MM.1S (cell line): ENCODE data around the gene STAT1.

Experiments used
- DNase-seq: peaks from one replicate; pipeline ENCODE4 v3.0.0-alpha.2; 2015
- H2AFZ ChIP-seq: fragments of 300-600 bp; sonication (generic); 2 replicates; pipeline ENCODE4 v1.6.0; 2016; ENCODE audit warnings: antibody characterized with exemption, low read length
- H3F3A ChIP-seq: fragments of 300-600 bp; sonication (generic); 2 replicates; pipeline ENCODE4 v1.6.1; 2016; ENCODE audit warnings: mild to moderate bottlenecking, antibody characterized with exemption, low read length, moderate library complexity, mixed read lengths; ENCODE audit not compliant: insufficient read depth
- H3K27ac ChIP-seq: fragments of 300-600 bp; sonication (generic); 2 replicates; pipeline ENCODE4 v1.5.1; 2016; ENCODE audit warnings: mild to moderate bottlenecking, low read length
- H3K27me3 ChIP-seq: fragments of 300-600 bp; sonication (generic); replicated peaks from 2 replicates; pipeline ENCODE4 v1.6.0; 2016; ENCODE audit warnings: low read length; ENCODE audit not compliant: insufficient read depth
- H3K36me3 ChIP-seq: fragments of 300-600 bp; sonication (generic); replicated peaks from 2 replicates; pipeline ENCODE4 v1.6.1; 2016; ENCODE audit warnings: mild to moderate bottlenecking, low read length, mixed read lengths; ENCODE audit not compliant: insufficient read depth
- H3K4me1 ChIP-seq: fragments of 300-600 bp; sonication (generic); 2 replicates; pipeline ENCODE4 v1.6.1; 2016; ENCODE audit warnings: low read length, mixed read lengths
- H3K4me2 ChIP-seq: fragments of 300-600 bp; sonication (generic); 2 replicates; pipeline ENCODE4 v1.6.0; 2016; ENCODE audit warnings: low read depth, low read length
- H3K4me3 ChIP-seq: fragments of 300-600 bp; sonication (generic); 2 replicates; pipeline ENCODE4 v1.5.1; 2016; ENCODE audit warnings: low read length, mixed read lengths
- H3K79me2 ChIP-seq: fragments of 300-600 bp; sonication (generic); 2 replicates; pipeline ENCODE4 v1.6.1; 2016; ENCODE audit warnings: mixed run types, low read length, mixed read lengths
- H3K9ac ChIP-seq: fragments of 300-600 bp; sonication (generic); 2 replicates; pipeline ENCODE4 v1.6.1; 2016; ENCODE audit warnings: low read length, mixed read lengths
- H3K9me2 ChIP-seq: fragments of 300-600 bp; sonication (generic); replicated peaks from 2 replicates; pipeline ENCODE4 v1.6.1; 2016; ENCODE audit warnings: mild to moderate bottlenecking, low read length, mixed read lengths; ENCODE audit not compliant: insufficient read depth
- H3K9me3 ChIP-seq: fragments of 300-600 bp; sonication (generic); replicated peaks from 2 replicates; pipeline ENCODE4 v1.6.1; 2016; ENCODE audit warnings: mild to moderate bottlenecking, low read length, mixed read lengths; ENCODE audit not compliant: insufficient read depth
- H4K20me1 ChIP-seq: fragments of 300-600 bp; sonication (generic); 2 replicates; pipeline ENCODE4 v1.6.1; 2016; ENCODE audit warnings: mild to moderate bottlenecking, low read length, moderate library complexity, mixed read lengths; ENCODE audit not compliant: insufficient read depth
- CTCF ChIP-seq: fragments of 300-600 bp; sonication (generic); IDR thresholded peaks from 2 replicates; pipeline ENCODE4 v1.5.1; 2016; ENCODE audit warnings: antibody characterized with exemption, low read length, mixed read lengths
- EZH2 ChIP-seq: fragments of 300-600 bp; sonication (generic); optimal IDR thresholded peaks from 2 replicates; pipeline ENCODE3; 2017; ENCODE audit warnings: low read depth, mild to moderate bottlenecking, antibody characterized with exemption, low read length, mixed read lengths
- EZH2phosphoT487 ChIP-seq: fragments of 300-600 bp; sonication (generic); IDR thresholded peaks from 2 replicates; pipeline ENCODE4 v1.6.1; 2018; ENCODE audit warnings: antibody characterized with exemption, low read length

The STAT1 gene

GRCh38 chr2:191051825-191052778 is 38.1 kb upstream of the STAT1 start:
- DNase-seq = peak; percentile 57
- Histone ChIP-seq H2AFZ (peak overlapping the region; percentile 80), H3K4me2 (peak overlapping the region; percentile 56), H3K36me3 (no peaks in the 10 kb centered on the region), H3K9ac (peak overlapping the region; percentile 14; the same call in 1 of the 2 replicates), H3K27me3 (no peaks in the 10 kb centered on the region), H3F3A (no peaks in the 10 kb centered on the region), H3K79me2 (no peaks in the 10 kb centered on the region), H3K4me3 (peak overlapping the region; percentile 37), H3K9me3 (no peaks in the 10 kb centered on the region), H3K27ac (no peak overlapping the region), H4K20me1 (no peaks in the 10 kb centered on the region), H3K9me2 (no peaks in the 10 kb centered on the region), H3K4me1 (peaks cover 12% of the 10 kb centered on the region)
- no peak for TF ChIP-seq EZH2phosphoT487
- TF ChIP-seq CTCF = peak; percentile 69

- H3F3A ChIP-seq = no peaks in the 10 kb centered on the region
- TF ChIP-seq EZH2phosphoT487 (no peak), CTCF (no peak), EZH2 (no peak)
- no peaks in the 10 kb centered on the region for H3K9me2 ChIP-seq
- H2AFZ ChIP-seq = no peak overlapping the region
- no peak overlapping the region for H3K4me2 ChIP-seq
- no peaks in the 10 kb centered on the region for H3K9me3 ChIP-seq
- H3K79me2 ChIP-seq = no peaks in the 10 kb centered on the region
- H4K20me1 ChIP-seq = no peaks in the 10 kb centered on the region
- peaks cover 12% of the 10 kb centered on the region for H3K4me1 ChIP-seq
- no peak for DNase-seq
- no peak overlapping the region for H3K4me3 ChIP-seq
- no peak overlapping the region for H3K27ac ChIP-seq
- H3K36me3 ChIP-seq = no peaks in the 10 kb centered on the region
- H3K27me3 ChIP-seq = no peaks in the 10 kb centered on the region
- no peak overlapping the region for H3K9ac ChIP-seq
Measured at GRCh38 chr2:191051177-191051576, 37.2 kb upstream of the STAT1 start.

- DNase-seq = no peak
- Histone ChIP-seq H3K27me3 (no peaks in the 10 kb centered on the region), H2AFZ (no peak overlapping the region), H3K9me3 (no peaks in the 10 kb centered on the region), H3K27ac (no peak overlapping the region), H3K4me1 (peaks cover 12% of the 10 kb centered on the region), H3K9ac (no peak overlapping the region), H4K20me1 (no peaks in the 10 kb centered on the region), H3K4me3 (no peak overlapping the region), H3K36me3 (no peaks in the 10 kb centered on the region), H3K9me2 (no peaks in the 10 kb centered on the region), H3K79me2 (no peaks in the 10 kb centered on the region), H3K4me2 (no peak overlapping the region), H3F3A (no peaks in the 10 kb centered on the region)
- no peak for TF ChIP-seq CTCF
Measured at GRCh38 chr2:191050640-191050987, 36.6 kb upstream of the STAT1 start.
